Mesothelial cell of epicardium (in vitro differentiated cells): Measurements from ENCODE around the gene FEZF2. TPM values are rescaled to one million over a fixed set of nuclear protein-coding genes. Genes with fewer than 3 reads are reported as not detected.

Experiments used
- DNase-seq, 2 experiments: peaks; one replicate each; pipeline ENCODE4 v3.0.0; 2021; ENCODE audit warnings: low spot score in 2 of 2; ENCODE audit not compliant: unreplicated experiment in 2 of 2
- H3K27ac Mint-ChIP-seq: 2 replicates; pipeline ENCODE4 v1.8.0; 2021; ENCODE audit warnings: mixed read lengths
- H3K27me3 Mint-ChIP-seq: 2 replicates; pipeline ENCODE4 v1.8.0; 2021; ENCODE audit warnings: low read depth, mixed read lengths
- H3K36me3 Mint-ChIP-seq: 2 replicates; pipeline ENCODE4 v1.8.0; 2021; ENCODE audit warnings: mixed read lengths
- H3K4me1 Mint-ChIP-seq: 2 replicates; pipeline ENCODE4 v1.8.0; 2021; ENCODE audit warnings: mixed read lengths
- H3K4me3 Mint-ChIP-seq: 2 replicates; pipeline ENCODE4 v1.8.0; 2021; ENCODE audit warnings: mild to moderate bottlenecking, moderate library complexity, mixed read lengths
- H3K9me3 Mint-ChIP-seq: 2 replicates; pipeline ENCODE4 v1.8.0; 2021; ENCODE audit warnings: mixed read lengths
- total RNA-seq: library from RNA; stranded (reverse); gene quantifications from 3 replicates; pipeline ENCODE4 v1.2.1, GENCODE V29; 2021
- TF ChIP-seq, protein P1 (sequence below): fragments of 200-600 bp; sonication (generic); IDR thresholded peaks from one replicate; pipeline ENCODE4 v1.5.0; 2021; ENCODE audit warnings: antibody characterized with exemption; ENCODE audit not compliant: unreplicated experiment

FEZF2 gene
- total RNA-seq, 1 donor from 2014 or later: not detected

DNA sequence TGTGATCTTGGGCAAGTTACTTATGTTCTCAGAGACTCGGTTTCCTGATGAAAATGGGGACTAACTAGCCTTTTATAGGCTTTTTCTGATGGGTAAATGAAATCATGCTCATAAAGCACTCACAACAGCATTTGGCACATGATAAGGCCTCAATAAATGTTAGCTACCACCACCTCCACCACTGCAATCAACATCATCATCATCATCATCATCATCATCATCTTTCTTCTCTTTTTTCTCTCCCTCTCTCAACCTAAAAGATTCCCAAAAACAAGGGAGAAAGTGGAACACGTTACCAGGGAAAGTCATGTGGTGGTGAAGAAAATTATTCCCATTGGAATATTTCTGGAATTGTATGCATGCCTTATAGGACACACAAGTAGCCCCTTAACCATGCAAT is 33.6 kb upstream of the FEZF2 start:
- TF ChIP-seq, protein P1, sequence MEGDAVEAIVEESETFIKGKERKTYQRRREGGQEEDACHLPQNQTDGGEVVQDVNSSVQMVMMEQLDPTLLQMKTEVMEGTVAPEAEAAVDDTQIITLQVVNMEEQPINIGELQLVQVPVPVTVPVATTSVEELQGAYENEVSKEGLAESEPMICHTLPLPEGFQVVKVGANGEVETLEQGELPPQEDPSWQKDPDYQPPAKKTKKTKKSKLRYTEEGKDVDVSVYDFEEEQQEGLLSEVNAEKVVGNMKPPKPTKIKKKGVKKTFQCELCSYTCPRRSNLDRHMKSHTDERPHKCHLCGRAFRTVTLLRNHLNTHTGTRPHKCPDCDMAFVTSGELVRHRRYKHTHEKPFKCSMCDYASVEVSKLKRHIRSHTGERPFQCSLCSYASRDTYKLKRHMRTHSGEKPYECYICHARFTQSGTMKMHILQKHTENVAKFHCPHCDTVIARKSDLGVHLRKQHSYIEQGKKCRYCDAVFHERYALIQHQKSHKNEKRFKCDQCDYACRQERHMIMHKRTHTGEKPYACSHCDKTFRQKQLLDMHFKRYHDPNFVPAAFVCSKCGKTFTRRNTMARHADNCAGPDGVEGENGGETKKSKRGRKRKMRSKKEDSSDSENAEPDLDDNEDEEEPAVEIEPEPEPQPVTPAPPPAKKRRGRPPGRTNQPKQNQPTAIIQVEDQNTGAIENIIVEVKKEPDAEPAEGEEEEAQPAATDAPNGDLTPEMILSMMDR: no peak
- Mint-ChIP-seq H3K27ac (no peak overlapping the region), H3K27me3 (peaks cover 75% of the 10 kb centered on the region), H3K4me1 (no peaks in the 10 kb centered on the region), H3K9me3 (no peaks in the 10 kb centered on the region), H3K4me3 (no peak overlapping the region), H3K36me3 (no peaks in the 10 kb centered on the region)
- DNase-seq: no peak

DNA sequence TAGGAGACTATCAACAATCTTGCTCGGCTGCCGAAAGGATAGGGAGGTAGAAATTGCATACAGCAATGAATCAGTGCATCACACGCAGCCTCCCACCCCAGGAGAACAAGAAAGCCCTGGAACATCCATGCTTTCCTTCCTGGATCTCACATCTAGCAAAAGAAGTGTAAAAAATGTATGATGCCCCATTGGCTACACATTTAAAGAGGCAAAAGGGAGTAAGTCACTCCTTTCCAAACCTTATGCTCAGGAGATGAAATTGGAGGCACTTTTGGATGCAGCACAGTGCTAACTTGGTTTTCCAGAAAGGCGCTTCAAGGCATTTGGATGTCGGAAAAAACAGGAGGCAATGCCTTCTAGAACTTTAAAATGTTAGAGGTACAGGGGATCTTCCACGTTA is 32.2 kb upstream of the FEZF2 start:
- no peak overlapping the region for H3K27ac Mint-ChIP-seq
- H3K27me3 Mint-ChIP-seq: peaks cover 81% of the 10 kb centered on the region
- no peaks in the 10 kb centered on the region for H3K4me1 Mint-ChIP-seq
- no peak for DNase-seq
- H3K4me3 Mint-ChIP-seq: no peak overlapping the region
- no peaks in the 10 kb centered on the region for H3K9me3 Mint-ChIP-seq
- no peaks in the 10 kb centered on the region for H3K36me3 Mint-ChIP-seq
- TF ChIP-seq, protein P1: no peak

DNA sequence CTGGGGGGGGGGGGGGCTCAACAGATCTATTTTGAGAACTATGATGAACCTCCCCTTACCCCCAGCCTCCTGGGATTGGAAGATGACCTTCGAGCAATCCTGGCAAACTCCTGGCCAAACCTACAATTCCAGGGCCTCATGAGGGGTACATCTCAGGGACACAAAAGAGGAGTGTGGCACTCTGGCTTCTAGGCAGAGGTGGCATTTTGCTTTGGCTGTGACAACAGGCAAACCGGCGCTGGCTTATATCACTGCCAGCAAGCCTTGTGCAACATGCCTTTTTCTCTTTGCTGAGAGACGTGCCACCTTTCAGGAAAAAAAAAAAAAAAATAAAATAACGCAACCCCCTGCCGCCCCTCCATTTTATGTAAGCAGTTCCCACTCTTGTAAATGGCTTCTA is 31.8 kb upstream of the FEZF2 start:
- Mint-ChIP-seq H3K4me1 (no peaks in the 10 kb centered on the region), H3K4me3 (no peak overlapping the region), H3K36me3 (no peaks in the 10 kb centered on the region), H3K27me3 (peaks cover 81% of the 10 kb centered on the region), H3K9me3 (no peaks in the 10 kb centered on the region), H3K27ac (no peak overlapping the region)
- TF ChIP-seq, protein P1: no peak
- no peak for DNase-seq

DNA sequence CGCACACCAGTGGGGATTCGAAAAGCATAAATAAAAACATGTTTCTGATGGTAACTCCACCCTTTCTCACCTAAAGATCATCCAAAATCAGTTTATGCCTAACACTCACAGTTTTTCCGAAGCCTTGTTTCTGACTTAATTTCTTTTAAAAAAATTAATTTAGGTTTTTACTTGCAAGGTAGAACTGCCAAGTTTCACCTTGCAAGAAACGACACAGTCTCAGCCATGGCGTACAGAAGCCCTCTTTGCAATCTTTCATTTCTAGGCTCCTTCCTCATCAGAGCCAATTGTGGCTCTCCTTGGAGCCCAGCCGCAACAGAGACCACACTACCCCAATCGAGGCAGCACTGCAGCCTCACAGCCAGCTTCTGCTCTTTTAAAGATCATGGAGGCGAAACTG is 31.0 kb upstream of the FEZF2 start:
- H3K27me3 Mint-ChIP-seq: peaks cover 81% of the 10 kb centered on the region
- no peak for DNase-seq
- no peaks in the 10 kb centered on the region for H3K36me3 Mint-ChIP-seq
- H3K4me1 Mint-ChIP-seq: no peaks in the 10 kb centered on the region
- H3K27ac Mint-ChIP-seq: no peak overlapping the region
- H3K4me3 Mint-ChIP-seq: no peak overlapping the region
- TF ChIP-seq, protein P1: no peak
- H3K9me3 Mint-ChIP-seq: no peaks in the 10 kb centered on the region

DNA sequence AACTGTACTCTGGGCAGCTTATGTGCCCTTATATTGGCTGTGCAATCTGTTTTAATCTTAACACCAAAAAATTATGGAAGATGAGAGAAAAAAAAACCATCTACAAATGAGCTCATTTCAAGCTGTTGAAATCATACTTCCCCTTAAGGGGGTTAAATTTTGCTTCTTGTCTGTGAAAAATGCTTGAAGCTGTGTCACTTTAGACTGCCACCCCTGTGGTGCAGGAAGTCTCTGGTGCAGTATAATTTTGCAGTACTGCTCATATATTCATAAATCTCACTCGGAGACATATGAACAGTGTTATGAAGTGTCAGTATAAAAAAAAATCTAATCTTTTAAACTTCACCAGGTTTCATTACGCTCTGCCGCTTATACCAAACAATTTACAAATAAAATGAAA is 30.4 kb upstream of the FEZF2 start:
- Mint-ChIP-seq H3K27ac (no peak overlapping the region), H3K36me3 (no peaks in the 10 kb centered on the region), H3K9me3 (no peaks in the 10 kb centered on the region), H3K4me3 (no peak overlapping the region), H3K4me1 (no peaks in the 10 kb centered on the region), H3K27me3 (peaks cover 81% of the 10 kb centered on the region)
- no peak for DNase-seq
- TF ChIP-seq, protein P1: no peak

DNA sequence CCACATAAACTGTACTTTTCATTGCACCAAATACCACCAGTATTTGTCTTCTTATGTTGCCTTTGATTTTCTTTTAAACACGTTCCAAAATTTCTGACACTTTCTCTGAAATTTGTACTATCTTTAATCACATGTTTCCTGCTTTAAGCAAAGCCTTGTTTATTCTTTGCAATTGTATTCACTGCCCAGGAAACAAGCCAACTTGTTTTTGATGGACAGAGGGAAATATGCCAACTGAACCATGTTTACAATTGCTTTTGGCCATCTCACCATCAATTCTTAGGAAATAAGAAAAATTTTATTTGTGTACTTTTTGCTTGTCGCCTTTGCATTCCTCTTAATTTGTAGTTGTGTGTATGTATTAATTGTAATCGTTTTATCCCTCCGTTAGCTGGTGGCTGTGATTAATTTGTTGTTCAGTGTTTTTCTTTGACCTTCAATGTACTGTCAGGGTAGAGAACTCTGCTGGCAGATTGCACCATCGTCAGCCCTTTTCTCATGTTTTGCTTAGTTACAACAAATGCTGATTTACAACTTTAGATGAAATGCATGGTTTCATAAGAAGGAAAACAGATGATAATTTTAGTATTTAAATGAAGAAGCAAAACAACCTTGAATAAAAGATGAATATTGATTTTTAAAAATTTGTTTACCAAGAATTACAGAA is 19.4 kb upstream of the FEZF2 start:
- TF ChIP-seq, protein P1: no peak
- H3K4me3 Mint-ChIP-seq: no peak overlapping the region
- no peaks in the 10 kb centered on the region for H3K4me1 Mint-ChIP-seq
- peaks cover 74% of the 10 kb centered on the region for H3K27me3 Mint-ChIP-seq
- H3K9me3 Mint-ChIP-seq: no peaks in the 10 kb centered on the region
- DNase-seq: no peak
- H3K27ac Mint-ChIP-seq: no peak overlapping the region
- H3K36me3 Mint-ChIP-seq: no peaks in the 10 kb centered on the region
